COR-L47 (cell line): ENCODE data around the gene CYP19A1.

ENCODE experiments used
- DNase-seq: peaks from one replicate; lab custom pipeline; 2025; lab: John Stamatoyannopoulos, UW

The CYP19A1 gene

GRCh38 chr15:51183076-51183475 is 155.3 kb downstream of the CYP19A1 start:
- DNase-seq: no peak

GRCh38 chr15:51181905-51182304 is 156.5 kb downstream of the CYP19A1 start:
- DNase-seq: no peak

- no peak for DNase-seq
These were observed 157.2 kb downstream of the CYP19A1 start for GRCh38 chr15:51181221-51181620.

DNA sequence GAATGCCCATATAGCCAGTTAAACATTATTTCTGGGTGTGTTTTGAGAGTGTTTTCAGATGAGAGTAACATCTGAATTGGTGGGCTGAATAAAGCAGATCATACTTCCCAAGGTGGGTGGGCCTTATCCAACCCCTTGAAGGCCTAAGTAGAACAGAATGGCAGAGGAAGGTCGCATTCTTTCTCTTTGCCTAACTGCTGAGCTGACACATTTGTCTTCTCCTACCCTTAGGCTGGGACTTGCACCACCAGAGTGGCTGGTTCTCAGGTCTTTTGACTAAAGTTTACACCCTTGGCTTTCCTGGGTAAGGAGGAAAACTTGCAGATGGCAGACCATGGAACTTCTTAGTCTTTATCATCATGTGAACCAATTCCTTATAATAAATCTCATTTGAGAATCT is 157.9 kb downstream of the CYP19A1 start:
- no peak for DNase-seq

- DNase-seq: no peak
These were observed 158.4 kb downstream of the CYP19A1 start for GRCh38 chr15:51180011-51180410.

- DNase-seq: no peak
These were observed 166.2 kb downstream of the CYP19A1 start for GRCh38 chr15:51172193-51172592.

- no peak for DNase-seq
These were observed 166.8 kb downstream of the CYP19A1 start for GRCh38 chr15:51171634-51171932.

DNA sequence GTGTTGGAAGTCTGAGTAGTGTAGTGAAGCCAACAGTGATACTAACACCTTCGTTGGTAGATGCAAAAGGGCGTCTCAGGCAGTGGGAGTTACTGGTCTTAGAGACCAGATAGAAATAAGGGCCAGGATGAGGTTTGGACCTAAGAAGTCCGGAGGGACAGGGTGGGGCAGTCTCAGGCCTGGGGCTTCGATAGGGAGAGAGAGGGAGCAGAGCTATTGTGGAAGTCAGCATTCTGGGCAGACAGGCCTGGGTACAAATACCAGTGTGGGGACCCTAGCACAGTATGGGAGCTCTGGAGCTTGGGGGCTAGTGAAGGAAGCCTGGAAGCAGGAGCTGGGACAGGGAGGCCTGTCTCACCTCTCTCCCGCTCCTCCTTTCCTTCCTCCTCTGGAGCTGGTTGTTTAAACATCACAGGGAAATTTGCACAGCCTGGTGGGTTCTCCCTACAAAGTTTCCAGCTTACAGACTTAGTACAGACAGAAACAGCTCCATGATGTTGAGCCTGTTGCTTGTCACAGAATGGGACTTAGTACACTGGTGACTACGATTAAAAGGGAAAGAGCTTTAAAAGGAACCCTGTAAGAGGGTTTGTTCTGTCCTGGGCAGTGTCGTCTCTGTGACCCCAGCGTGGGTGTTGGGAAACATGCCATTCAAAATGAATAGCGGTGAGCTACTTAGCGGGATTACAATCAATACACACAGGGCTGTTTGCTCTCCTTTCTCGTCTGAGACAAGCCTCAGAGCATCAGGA is 167.3 kb downstream of the CYP19A1 start:
- DNase-seq: no peak

- DNase-seq: no peak
These were observed 169.7 kb downstream of the CYP19A1 start for GRCh38 chr15:51168700-51169099.

- no peak for DNase-seq
These were observed 174.6 kb downstream of the CYP19A1 start for GRCh38 chr15:51163843-51164242.

- DNase-seq: peak; percentile 62
These were observed 175.3 kb downstream of the CYP19A1 start for GRCh38 chr15:51162865-51163762.

- DNase-seq: no peak
These were observed 176.7 kb downstream of the CYP19A1 start for GRCh38 chr15:51161491-51162220.

DNA sequence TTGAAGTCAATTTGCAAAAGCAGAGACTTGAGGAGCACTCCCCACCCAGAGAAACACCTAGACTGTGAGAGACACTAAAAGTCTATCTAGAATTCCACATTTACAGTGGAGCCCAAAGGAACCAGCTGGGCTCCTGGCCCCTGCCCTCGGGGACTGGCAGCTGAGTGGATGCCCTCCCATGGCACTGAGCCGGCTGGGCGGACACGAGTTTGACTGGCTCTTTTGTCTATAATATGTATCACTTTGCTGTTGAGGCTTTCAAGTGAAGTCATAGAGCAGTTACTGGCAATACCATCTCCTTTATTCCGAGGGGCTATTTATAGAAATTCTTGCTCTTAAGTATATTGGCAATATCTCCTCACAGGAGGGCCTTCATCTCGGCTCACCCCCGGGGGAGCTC is 177.9 kb downstream of the CYP19A1 start:
- DNase-seq: no peak
